Activated CD4-positive, alpha-beta T cell treated with anti-CD3 and anti-CD28 coated beads, Interleukin-2, amount 50 U/mL, for 24 hours (primary cell): ENCODE data around the gene ARHGAP28.

Source experiments
- DNase-seq, 2 donors: peaks; one replicate each; pipeline ENCODE4 v3.0.0-alpha.2; 2020; ENCODE audit warnings: low read depth in 1 of 2, low spot score in 1 of 2

ARHGAP28 gene

DNA sequence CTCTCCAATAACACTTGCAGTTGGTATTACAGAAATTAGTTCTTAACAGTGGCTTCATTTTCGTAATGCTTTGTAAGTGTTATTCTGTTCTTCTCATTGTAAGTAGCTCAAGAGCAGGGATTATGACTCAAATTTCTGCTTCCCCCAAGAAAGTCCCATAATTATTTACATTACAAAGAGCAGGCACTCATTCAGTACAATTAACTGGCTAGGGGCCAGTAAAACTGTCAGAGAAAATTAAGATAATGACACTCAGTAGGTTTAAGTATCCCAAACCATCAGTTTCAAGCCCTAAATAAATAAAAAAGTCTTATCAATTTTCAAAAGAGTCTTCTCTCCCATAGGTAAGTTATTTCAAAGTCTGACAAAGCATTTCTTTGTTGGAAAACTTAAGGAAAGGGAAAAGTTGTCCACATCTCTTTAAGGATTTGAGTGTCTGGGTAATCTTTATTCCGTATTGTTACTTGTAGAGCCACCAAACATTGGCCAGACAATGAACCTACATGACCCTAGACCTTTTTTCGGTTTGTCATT, 137.1 kb downstream of the ARHGAP28 start:
- no peak for DNase-seq

DNA sequence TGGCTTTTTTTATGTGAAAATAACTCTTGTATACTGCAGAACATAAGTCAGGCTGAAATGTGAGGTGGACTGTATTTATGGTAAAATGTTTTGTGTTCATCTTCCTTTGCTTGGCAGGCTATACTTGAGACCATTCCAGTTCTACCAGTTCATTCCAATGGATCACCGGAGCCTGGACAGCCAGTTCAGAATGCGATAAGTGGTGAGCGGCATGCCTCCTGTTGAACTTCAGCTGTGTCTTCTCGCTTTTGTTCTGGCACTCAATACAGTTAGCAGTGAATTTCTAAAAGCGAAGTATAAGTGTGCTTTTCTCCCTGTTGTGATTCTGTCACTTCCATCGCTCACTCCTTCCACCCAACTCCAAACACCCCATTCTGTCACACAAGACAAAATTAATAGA, 138.5 kb downstream of the ARHGAP28 start:
- no peak for DNase-seq

DNA sequence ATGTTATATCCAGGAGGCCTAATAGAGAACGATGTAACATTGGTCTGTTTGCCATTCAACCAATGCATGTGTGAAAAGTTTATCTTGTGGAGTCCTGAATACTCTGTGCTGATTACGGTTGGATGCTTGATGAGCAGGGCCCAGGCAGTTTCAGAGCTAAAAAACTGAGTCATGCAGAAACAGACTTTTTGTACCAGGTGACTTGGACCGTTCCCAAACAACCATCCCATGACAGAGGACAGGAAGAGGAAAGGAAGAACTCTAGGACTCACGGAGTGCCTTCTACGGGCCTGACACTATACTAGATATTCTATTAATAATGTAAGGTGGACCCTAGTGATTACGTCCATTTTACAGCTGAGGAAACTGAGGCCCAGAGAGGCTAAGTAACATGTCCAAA, 142.1 kb downstream of the ARHGAP28 start:
- no peak for DNase-seq

DNA sequence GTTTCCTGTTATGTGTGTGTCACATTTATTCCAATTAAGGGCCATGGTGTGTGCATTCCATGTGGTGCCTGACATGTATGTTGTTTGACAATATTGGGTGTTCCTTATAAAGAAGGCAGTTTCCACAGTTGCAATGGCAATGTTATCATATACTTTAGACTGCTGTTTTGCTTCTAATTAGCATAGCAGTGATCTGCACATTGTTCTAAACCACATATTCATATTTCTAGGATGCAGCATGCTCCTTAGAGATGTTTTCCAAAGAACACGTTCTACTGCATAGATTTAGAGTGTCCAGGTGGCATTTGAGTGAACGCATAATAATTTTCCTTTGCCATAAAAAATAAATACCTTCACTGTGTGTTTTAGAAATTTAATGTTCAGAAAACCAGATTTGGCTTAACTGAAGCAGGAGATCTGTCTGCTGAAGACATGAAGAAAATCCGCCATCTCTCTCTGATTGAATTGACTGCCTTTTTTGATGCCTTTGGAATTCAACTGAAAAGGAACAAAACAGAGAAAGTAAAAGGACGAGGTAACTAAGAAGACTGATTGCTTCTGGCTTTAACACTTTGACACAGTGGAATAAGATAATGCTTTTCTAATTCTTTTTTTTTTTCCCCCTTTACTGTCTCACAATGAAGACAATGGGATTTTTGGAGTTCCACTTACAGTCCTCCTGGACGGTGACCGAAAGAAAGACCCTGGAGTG, 143.7 kb downstream of the ARHGAP28 start:
- no peak for DNase-seq

DNA sequence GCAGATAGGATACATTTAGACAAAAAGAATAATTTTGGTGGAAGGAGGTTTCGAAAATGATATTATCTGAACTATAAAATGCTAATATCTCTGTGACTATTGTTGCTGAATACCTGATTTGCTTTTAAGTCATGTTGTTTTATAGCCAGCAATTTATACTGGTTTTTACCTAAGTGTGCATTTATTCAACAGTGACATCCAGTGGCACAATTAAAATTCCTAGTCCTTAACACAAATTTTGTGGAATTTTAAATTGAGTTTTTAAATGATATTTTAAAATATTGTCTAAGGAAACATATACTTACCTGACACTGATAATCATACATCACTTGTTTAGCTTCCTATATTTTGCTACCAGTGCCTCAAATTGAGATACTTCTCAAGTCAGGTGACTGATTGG, 144.8 kb downstream of the ARHGAP28 start:
- no peak for DNase-seq

DNA sequence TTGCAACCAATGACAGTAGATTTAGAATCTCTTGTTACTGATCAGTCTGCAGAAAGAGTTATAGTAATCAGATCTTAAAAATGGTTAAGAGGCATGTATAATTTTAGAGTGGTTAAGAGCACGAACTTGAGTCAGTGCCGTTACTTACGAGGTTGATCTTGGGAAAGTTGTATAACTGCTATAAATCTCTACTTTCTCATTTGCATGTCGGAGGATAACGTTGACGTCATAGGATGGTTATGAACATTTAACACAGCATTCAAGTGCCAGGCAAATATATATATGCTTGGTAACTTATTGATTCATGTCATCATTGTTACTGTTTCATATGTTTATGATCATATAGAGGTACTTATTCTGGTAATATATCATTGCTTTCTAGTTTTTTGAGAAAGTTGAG, 146.2 kb downstream of the ARHGAP28 start:
- no peak for DNase-seq

DNA sequence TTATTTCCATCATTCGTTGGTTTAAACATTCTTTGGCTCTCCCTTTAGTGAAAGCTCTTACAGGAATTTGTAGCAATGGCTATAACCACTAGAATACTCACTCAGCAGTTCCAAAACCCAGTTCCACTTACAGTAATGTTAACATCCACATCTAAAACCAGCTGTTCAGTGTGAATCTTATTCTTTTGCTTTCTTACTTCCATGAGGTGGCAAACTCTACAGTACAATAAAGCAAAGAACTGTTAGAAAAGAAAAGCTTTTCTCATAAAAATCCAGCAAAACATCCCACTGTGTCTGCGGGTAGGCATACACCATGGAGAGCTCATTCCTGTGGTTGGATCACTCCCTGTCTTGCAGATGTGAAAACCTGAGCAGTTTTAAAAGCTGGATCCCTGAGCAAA, 147.1 kb downstream of the ARHGAP28 start:
- DNase-seq = no peak

DNA sequence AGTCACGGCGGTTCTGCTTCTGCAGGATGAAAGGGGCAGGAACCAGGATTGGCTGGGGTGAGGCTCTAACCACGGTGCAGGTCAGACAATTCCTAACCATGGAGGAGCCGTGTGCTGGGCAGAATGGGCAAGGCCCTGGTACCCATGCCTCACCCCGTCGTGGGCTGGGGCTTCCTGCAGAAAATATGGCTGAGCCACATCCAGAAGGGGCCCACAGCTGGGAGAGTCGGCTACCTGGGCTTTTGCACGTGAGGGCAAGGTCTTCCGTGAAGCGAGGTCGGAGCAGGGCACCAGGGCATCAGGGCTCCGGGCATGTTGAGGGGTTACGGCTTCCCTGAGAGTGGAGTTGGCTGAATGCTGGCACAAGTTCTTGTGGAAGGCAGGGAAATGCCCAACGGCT, 147.8 kb downstream of the ARHGAP28 start:
- DNase-seq = no peak

DNA sequence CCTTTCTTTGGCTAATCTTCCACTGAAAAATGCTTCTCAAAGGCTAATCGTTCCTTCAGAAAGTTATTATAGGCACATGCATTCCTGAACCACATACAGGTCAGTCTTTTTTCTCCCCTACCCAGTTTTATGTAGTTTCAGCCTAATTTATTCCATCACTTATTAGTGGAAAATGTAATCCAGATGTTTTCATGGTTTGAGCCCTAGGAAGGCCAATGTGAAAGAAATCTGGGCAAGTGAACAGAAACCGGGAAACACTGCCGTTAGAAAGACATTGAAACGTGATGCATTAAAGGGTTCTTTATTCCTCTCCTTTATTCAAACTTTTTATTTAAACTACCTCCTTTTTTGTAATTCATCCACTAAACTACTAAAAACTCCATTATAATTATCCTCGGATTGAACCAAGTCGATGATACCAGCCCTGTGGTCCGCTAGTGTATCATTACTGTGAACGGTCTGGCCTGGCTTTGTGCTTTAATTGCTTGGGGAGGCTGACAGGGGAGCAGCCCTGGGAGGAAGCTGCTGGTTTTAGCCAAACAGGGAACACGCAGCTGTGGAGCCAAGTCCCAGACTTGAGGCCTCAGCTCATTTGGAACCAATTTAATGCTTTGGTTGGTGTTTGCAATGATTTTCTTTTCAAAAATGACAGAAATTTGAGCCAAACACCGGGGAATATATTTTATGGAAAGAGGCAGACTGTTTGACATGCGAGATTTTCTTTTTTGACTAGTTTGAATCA, 149.2 kb downstream of the ARHGAP28 start:
- DNase-seq = no peak

DNA sequence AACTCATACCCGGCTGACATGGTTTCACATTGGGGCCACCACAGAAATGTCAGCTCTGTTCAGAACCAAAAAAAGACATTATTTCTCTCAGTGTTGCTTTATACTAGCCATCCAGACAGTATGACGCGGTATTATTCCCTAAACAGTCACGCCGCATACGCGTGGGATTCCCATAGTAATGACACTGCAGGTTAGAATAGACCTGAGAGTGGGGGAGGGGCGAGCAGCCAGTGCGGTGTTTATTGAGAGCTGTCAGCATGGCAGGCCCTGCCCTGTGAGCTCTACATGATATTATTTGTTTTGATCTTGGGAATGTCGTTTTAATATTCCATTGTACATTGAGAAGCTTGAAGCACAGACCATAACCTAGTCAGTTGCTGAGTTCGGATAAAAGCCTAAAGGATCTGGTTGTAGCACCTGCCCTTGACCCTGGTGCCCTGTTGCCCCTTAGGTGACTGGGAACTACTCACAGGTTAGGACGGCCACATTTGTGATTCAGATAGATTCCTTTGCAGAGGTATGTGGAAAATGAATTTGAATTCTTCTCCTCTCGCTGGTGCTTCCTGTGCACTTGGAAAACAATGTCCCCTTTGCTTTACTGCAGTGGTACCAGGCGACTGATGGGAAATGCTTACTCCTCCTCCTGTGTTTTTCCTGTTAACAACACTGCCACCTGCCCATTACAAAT, 150.1 kb downstream of the ARHGAP28 start:
- no peak for DNase-seq

DNA sequence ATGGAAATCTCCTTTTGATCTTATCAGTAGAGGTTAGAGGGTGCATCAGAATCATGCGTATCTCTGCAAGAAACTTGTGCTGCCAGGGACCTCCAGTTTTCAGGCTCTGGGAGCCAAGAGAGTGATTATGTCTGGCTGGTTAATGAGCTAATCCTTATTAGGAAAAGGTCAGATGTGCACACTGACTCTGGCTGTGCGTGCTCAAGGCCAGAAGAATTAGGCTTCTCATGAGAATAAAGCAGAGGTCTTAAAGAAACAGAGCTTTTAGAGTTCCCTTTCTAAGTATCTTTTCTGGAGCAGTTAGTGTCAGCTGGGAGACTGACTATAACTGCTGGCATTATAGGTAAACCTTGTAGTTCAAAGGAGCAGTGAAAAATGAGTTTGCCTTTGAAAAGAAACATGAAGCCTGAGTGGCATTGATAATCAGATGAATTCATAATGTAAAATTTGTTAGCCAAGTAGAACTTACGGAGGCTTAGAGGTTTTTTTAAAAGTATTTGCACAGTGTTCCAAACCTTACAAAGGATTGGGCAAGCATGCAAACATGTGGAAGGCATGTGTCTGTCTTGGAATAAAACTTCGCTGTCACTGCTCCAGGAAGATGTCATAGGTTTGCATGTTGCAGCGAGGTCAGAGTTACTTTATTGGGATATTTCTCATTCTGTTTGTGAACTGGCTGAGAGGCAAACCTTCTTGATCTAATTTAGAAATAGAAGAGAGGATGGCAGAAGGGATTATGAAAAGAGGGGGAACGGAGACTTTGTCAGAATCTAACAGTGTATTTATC, 151.7 kb downstream of the ARHGAP28 start:
- no peak for DNase-seq

DNA sequence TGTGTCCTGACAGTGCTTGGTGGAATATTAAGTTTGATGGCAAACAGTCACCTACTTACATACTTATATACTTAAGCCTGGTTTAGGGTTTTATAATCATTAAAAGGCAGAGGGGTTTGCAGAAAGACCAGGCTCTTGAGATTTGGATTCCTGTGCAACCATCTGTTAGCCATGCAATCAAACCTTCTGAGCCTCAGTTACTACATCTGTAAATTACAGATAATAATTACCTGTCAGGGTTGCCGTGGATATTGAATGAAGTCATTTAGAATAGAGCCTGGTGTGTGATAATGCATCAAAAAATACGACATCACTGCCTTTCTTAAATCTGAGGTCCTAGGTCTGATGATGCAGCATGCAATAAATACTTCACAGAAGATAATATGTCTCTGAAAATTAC, 152.9 kb downstream of the ARHGAP28 start:
- DNase-seq = no peak

DNA sequence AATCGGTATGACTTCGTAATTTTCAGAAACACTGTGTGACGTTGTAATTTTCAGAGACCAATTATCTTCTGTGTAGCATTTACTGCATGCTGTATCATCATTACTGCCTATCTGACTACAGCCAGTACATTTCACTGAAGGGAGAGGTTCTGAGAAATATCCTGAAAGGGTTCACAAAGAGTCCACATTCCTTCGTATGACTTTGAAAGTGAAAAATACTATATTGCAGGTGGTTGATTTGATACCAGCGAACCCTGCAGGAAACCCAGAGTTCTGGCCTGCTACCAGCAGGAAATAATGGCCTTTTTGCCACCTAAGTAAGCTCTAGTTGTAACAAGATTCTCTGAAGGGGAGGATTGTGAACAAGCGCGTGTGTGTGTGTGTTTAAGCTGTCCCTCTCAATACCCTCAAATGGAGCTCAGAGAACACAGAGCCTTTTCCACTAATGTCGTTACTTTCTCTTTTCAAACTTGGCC, 155.5 kb downstream of the ARHGAP28 start:
- no peak for DNase-seq

DNA sequence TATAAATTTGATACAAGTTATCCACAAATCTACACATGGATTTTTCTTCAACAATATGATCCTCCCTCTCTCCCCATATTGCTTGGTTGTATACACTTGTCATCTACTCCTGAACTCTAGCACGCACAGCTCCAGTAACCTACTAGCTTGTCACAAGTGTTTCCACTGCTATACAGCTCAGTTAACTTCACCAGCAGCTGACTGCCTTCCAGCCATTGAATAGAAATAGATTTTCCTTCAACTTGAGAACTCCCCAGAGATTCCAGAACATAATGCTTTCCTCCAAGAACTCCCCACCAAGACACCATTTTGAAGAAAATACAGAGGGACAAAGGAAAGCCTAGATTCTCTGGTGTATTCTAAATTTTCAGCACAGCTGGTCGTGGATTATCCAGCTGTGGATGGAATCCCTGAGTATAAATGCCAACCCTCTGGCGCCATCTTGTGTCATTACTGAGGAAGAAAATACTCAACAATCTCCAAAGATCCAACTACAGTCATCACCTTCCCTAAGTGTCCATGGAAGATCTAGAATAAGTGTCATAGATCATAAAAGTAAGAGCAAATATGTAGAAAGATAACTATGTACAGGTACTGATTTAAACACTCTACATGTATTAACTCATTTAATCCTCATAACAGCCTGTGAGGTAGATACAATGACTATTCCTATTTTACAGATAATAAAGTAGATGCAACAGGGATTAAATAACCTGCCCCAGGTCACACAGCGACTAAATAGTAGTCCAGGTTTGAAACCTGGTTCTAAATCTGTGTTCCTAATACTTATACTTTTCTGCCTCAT, 156.7 kb downstream of the ARHGAP28 start:
- DNase-seq = no peak

DNA sequence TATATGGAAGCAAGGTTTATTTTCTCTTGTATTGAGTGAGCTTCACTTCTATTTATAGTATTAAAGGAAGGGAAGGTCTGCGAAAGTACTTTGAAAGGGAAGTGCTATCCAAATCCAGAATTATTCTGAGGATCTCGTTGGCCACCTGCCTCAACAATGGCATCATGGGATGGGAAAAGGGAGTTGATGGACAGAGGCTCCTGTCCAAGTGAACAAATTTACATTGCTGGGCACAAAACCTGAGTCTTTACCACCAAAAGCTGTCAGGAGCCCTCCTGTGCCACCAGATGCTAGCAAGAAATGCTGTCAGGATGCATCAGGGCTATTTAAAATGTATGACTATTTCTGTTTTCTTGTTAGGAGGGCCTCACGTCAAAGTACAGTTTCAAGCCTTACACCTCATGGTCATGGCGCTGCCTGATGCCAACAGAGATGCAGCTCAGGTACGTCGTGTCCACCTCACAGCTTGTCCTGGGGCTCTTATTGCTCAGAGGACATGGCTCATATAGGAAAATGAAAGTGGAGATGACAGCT, 157.3 kb downstream of the ARHGAP28 start:
- DNase-seq = no peak

DNA sequence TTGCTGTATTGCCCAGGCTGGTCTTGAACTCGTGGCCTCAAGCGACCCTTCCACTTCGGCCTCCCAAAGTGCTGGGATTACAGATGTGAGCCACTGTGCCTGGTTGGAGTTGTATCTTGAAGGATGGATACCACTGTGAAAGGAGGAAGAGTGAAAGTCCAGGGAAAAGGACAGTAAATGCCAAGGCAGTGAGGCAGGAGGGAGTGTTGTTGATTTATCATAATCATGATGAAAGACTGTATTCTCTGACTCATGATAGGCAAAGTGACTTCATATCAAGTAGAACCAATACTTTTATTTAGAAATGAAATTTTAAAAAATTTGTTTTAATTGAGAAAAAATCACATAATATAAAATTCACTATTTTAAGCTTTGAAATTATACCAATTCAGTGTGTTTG, 162.3 kb downstream of the ARHGAP28 start:
- DNase-seq = no peak

DNA sequence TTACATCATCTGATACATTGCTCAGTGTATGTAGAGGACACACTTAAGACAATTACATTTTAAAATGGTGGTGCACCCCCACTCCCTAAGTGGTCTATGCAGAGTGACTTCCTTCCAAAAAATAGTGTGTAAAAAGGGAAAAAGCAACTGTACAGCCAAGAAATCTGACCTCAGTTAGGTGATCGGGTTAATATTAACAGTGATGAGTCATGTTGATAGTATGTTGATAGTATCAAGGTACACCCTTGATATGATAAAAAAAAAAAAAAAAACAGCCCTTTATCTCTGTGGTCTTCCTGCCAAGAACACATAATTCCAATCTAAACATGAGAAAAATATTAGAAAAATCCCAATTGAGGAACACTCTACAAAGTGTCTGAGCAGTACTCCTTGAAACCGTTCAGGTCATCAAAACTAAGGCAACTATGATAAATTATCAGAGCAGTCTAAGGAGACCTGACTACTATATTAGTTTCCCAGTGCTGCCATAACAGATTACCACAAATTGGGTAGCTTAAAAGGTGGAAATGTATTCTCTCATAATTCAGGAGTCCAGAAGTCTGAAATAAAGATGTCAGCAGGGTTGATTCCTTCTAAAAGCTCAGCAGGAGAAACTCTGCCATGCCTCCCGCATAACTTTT, 171.9 kb downstream of the ARHGAP28 start:
- no peak for DNase-seq

DNA sequence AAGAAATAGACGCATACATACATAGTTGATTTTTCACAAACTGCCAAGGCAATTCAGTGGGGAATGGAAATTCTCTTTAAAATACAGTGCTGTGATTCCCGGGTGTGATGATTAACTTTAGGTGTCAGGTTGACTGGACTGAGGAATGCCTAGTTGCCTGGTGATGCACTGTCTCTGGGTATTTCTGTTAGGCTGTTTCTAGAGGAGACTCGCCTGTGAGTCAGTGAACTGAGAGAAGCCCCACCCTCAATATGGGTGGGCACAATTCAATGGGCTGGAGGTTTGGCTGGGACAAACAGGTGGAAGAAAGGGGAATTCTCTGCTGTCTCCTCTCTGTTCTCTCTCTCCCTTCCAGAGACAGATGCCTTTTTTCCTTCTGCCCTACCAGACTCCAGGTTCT, 187.6 kb downstream of the ARHGAP28 start:
- no peak for DNase-seq

DNA sequence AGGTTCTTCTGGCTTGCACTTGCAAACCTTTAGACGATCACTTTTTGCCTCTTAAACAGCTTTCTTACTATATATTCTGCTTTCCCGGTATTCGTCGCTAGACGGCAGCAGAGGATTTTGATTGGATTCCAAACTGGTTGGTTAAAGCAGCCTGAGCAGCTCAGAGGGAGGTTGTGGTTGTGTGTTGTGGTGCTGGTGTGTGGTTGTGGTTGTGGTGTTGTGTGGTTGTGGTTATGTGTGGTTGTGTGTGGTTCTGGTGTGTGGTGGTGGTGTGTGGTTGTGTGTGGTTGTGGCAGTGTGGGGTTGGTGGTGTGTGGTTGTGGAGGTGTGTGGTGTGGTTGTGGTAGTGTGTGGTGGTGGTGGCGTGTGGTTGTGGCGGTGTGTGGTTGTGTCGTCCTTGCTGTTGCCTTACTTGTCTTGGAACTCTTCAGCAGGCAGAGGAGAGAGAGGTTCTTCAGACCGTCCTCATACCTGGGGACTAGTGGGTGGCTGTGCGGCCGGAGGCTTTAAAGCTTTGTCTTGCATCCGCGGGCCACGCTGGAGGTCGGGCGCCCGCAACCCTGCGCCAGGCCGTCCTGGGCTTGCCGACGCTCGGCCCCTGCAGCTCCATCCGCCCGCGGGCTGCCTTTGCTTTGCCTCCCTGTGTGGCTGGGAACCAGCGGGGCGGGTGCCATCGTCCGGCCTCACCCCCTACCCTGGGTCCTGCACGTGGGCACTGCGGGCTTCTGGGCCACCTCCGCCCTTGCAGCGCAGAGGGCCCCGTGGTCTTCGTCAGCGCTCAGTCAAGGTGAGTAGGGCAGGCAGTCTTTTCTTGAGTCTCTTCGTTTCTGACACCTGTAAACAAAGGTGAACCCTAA, 190.8 kb downstream of the ARHGAP28 start:
- no peak for DNase-seq
